ENCODE results near the gene BNIPL.

The BNIPL gene

DNA sequence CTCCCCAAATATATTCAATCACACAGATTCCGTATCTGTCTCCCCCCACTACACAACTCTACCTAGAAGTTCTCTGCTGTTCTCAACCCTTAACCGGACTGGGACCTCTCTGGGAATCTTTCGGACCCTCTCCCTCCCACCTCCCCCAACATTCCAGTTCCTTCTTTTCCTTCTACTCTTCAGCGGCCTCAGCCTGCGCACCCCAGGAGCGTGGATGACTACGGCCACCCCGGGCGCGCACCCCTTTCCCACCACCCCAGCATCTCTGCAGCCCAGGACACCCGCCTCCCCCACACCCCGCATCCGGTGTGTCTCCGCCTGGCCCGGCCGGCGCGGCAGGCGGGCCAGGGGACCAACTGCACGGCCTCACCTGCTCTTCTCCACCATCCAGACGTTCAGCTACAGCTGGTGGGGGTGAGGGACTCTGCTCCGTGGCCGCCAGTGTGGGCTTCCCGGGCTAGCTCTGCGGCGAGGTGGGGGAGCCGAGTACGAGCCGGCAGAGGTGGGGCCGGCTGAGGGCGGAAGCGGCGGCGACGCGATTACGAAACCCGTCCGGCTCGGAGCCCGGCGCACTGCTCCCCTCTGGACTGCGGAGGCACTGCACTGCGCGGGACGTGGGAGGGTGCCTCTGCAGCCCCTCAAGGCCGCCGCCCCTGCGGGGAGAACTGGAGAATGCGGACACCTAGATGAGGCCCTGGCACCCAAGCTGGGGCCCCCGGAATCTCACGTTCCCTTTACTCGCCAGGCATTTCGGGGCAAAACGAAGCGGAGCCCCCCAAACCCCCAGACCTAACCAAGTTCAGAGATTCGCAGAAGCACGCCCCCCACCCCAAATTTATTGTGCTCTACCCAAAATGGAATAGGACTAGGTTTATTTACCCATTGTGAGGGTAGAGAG lies 23.0 kb downstream of the BNIPL start, which contains the start of gene CDC42SE1:
CDC42SE1 (minus strand) TSS at position 514 of the 898 bp plus-strand sequence. CDS start 3,892 bp downstream, outside the sequence.
- DNase-seq: peak; percentile 83

DNA sequence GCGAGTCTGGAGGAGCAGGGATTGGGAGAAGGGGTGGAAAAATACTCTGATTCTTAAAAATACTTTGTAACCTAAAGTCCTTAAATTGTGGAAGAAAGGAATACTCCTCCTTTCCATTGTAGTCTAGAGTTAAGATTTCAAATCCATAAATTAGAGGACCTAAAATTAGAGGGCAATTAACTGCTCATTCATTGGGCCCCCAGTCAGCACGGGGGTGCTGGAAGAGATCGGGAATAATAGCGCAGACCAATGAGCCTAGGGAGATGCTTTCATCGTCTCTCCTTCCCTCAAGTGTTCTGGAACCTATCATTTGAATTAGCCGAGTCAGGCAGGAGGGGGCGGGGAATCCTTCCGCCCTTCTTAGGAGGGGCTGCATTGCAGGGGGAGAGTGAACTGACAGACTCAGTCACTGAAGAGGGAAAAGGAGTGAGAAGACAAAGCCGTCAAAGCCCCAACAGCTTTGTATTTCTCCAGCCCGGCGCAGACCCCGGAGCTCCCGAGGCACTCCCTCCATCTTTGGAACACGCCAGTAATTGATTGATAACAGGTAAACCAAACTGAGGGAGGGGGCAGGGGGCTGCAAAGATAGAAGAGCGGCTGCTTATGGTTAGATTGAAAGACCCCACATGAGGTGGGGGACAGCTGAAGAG lies 23.7 kb downstream of the BNIPL start, which contains the start of gene MLLT11:
MLLT11 (plus strand) TSS at position 391 of the 650 bp plus-strand sequence. CDS start 6,828 bp downstream, outside the sequence.
- DNase-seq: no peak

DNA sequence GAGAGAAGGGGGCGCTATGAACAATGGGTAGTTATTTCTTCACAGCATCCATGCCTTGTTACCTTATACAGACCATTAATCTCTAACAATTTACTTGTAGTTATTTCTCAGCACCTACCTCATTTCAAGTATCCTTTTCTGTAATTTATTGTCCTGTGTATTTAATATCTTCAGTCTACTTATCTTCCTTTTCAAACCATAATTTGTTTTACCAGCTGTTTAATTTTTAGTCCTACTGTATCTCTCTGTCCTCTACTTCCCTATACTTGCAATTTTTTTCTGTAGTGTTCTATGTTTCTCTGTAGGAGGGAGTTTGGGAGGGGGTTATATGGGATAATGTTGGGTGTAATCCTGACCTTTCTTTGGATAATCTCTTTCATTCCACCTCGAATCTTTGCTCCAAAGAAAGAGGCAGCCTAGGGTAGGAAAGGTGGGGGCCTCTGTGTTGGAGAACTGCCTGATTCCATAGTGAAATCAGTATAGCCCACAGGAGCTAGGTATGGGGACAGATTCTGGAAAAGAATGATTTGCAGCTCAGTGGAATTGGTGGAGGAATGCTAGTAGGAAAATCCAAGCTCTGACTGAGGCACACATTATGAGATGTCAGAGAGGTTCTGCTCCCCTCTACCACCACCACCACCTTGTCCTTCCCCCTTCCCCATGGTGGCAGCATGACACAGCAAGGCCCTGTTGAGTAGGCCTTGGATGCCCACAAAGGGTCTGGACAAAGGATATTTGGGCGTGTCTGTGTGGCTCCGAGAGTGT lies 24.5 kb downstream of the BNIPL start:
- no peak for DNase-seq

DNA sequence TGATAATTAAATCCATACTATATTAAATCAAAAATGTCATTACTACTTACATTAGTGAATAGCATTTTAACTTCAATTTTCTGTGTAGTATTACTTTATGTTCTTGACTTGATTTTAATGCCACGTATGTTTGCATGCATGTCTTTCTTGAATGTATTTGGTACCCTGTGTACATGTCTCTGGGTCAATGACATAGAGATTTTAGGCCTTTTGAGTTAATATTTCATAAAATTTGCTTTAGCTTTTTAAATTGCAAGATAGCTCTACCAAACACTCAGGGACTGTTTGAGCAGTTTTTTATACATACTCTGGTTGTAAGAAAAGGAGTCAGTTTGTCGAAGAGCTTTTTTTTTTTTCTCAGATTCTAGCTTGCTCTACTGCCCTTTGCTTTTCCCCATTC lies 25.3 kb downstream of the BNIPL start:
- DNase-seq: no peak

DNA sequence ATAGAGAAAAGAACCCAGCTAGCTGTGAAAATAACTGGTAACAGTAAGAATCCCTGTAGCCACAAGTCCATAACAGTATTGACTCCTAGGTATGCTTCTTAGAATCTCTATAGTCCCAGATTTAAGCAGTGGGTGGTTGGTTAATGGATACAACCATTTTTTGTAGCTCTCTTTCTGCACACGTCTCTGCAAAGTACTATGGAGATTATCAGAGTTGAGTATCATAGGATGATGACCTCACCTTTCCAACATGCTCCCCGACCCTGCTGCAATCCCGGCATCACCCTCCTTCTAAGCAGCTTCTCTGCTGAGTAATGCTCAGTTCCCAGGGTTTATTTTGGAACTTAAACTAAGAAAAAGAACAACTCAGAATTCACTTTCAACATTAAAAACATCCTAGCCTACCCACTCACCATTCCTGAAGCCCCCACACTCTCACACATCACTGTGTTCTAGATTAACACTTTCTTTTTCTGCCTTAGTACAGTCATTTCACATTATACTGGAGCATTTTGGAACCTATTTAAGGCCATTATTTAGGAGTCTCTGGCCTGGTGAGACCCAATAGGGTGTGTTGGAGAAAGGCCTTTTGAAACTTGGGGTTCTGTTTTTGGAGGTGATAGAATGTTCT lies 26.5 kb downstream of the BNIPL start:
- DNase-seq: no peak

DNA sequence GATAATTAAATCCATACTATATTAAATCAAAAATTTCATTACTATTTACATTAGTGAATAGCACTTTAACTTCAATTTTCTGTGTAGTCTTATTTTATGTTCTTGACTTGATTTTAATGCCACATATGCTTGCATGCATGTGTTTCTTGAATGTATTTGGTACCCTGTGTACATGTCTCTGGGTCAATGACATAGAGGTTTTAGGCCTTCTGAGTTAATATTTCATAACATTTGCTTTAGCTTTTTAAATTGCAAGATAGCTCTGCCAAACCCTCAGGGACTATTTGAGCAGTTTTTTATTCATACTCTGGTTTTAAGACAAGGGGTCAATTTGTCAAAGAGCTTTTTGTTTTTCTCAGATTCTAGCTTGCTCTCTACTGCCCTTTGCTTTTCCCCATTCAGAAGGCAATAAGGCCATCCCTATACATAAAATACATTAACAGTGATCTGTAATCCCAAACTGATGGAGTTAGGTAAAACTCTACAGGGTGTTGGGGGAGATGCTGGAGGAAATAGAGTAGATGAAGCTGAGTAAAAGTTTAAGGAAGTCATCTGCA lies 28.8 kb downstream of the BNIPL start:
- DNase-seq: no peak

DNA sequence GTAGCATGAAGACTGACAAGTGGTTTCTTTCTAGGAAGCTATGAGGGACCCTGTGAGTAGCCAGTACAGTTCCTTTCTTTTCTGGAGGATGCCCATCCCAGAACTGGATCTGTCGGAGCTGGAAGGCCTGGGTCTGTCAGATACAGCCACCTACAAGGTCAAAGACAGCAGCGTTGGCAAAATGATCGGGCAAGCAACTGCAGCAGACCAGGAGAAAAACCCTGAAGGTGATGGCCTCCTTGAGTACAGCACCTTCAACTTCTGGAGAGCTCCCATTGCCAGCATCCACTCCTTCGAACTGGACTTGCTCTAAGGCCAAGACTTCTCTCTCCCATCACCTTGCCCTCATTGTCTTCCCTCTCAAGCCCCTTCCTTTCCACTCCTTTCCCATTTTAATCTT lies 30.8 kb downstream of the BNIPL start:
- no peak for DNase-seq

DNA sequence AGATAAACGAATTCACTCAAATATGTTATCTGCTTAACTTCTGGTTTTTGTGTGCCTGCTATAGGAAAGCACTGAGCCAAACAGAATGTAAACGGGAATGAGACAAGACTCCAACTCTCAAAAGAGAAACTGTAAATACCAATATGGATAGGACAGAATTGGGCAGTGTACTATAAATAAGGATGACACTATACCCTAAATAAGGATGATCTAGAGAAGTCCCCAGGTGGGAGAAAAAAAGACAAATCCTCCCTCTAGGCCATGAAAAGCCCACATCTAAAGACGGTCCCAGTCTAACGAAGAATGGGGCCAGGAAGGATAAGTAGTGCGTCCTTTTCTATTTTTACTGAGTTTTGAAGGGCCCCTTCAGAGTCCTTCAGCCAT lies 32.7 kb downstream of the BNIPL start:
- no peak for DNase-seq

DNA sequence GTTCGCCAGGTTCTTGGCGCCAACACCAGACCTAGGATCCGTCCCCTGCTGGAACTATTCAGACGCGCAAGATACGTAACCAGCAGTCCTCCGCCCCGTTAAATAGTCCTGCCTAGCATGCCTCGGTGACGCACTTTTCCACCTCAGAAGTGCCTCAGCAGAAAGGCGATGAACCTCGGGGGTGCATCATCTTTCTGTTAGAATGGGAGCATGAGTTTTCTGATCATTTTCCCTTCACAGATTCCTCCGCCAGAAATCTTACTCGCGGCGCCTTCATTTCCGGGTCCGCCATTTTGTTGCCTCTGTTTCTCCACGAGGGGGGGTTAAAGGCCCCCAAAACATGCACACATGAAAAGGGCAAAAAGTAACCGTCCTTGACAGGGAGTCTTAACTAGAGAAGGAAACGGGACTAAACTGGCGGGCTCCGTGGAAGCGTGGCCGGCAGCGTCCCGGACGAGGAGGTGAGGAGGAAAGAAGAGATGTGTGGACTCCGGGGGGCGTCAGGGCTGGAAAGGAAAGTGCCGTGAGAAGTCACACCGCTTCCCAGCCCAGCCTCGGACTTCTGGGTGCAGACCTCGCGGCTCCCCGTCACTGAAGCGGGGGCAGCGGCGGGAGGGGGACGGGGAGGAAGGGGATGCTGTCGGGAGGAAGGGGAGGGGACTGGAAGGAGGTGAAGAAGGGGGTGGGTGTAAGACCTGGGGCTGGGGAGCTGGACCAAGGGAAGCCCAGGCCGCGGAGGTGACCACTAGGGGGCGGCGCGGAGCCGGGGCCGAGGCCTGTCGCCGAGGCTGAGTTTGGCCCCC lies 34.3 kb downstream of the BNIPL start, which contains the start of gene GABPB2:
GABPB2 (plus strand) TSS at position 288 of the 803 bp plus-strand sequence. CDS start 17,429 bp downstream, outside the sequence.
- DNase-seq: peak; percentile 87

DNA sequence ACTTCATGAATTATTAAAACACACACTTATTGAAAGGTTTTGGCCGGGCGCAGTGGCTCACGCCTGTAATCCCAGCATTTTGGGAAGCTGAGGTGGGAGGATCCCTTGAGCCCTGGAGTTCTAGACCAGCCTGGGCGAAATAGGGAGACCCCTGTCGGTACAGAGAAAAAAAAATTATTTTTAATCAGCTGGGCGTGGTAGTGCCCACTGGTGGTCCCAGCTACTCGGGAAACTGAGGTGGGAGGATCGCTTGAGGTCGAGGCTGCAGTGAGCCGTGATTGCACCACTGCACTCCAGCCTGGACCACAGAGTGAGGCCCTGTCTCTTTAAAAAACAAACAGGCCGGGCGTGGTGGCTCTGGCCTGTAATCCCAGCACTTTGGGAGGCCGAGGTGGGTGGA lies 35.8 kb downstream of the BNIPL start:
- DNase-seq: no peak

DNA sequence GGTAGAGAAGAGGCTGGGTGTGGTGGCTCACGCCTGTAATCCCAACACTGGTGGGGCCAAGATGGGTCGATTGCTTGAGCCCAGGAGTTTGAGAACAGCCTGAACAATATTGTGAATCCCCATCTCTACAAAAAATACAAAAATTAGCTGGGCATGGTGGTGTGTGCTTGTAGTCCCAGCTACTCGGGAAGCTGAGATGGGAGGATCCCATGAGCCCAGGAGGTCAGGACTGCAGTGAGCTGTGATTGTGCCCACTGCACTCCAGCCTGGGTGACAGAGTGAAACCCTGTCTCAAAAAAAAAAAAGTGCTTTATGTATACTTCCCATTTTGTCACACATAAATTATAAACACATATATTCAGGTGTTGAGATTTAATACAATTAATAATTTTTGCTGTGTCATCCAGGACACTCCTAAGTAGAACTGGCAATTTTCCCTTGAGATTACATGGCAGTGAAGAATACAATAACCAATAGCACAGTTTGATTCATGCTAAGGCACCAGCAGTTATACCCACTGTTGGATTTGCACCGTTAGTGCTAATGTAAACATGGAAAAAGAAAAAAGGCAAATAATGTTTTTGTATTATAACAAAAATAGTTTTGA lies 49.7 kb downstream of the BNIPL start:
- no peak for DNase-seq

Data from central memory CD4-positive, alpha-beta T cell (primary cell).